MG63 (cell line): ENCODE measurements around the gene MOCS2. TPM values are rescaled to one million over a fixed set of nuclear protein-coding genes. Genes with fewer than 3 reads are reported as not detected.
"Not testable (repeated sequence)": the region's sequence is repeated elsewhere in the genome, so short reads cannot be mapped to it uniquely, and the experiment has no call there.

Experiments used
- DNase-seq: peaks from one replicate; pipeline ENCODE4 v3.0.0-alpha.2; 2020
- H3K27me3 ChIP-seq: fragments of 250-450 bp; sonication (Bioruptor Pico); 2 replicates; pipeline ENCODE4 v1.5.1; 2020; ENCODE audit warnings: mild to moderate bottlenecking, moderate library complexity
- H3K36me3 ChIP-seq: fragments of 250-450 bp; sonication (Bioruptor Pico); 2 replicates; pipeline ENCODE4 v1.5.1; 2020; ENCODE audit warnings: mild to moderate bottlenecking, moderate library complexity
- H3K4me3 ChIP-seq: fragments of 250-450 bp; sonication (Bioruptor Pico); 2 replicates; pipeline ENCODE4 v1.5.1; 2020; ENCODE audit warnings: mild to moderate bottlenecking, moderate library complexity
- H3K9me3 ChIP-seq: fragments of 250-450 bp; sonication (Bioruptor Pico); 2 replicates; pipeline ENCODE4 v1.5.1; 2020; ENCODE audit warnings: mild to moderate bottlenecking, moderate library complexity
- total RNA-seq: library from RNA; depleted of rRNA; stranded (reverse); fragments of >200 nt; shearing (Covaris generic); gene quantifications from 2 replicates; pipeline ENCODE4 v1.2.3, GENCODE V29; 2014; ENCODE audit warnings: low replicate concordance; rRNA removed

Gene MOCS2
- total RNA-seq: 98.3 and 115 TPM in 2 replicates

GRCh38 chr5:53109443-53110127 lies at the start of gene MOCS2:
MOCS2 (minus strand) TSS chr5:53109757; CDS start chr5:53107174, 2,583 bp downstream.
- peak; percentile 89 for DNase-seq
- peak within 1 kb of the TSS; percentile 71 for H3K4me3 ChIP-seq
- H3K9me3 ChIP-seq: no peaks in the 10 kb centered on the region
- peaks cover 10% of the 10 kb centered on the region for H3K36me3 ChIP-seq
- H3K27me3 ChIP-seq: no peaks in the 10 kb centered on the region

DNA sequence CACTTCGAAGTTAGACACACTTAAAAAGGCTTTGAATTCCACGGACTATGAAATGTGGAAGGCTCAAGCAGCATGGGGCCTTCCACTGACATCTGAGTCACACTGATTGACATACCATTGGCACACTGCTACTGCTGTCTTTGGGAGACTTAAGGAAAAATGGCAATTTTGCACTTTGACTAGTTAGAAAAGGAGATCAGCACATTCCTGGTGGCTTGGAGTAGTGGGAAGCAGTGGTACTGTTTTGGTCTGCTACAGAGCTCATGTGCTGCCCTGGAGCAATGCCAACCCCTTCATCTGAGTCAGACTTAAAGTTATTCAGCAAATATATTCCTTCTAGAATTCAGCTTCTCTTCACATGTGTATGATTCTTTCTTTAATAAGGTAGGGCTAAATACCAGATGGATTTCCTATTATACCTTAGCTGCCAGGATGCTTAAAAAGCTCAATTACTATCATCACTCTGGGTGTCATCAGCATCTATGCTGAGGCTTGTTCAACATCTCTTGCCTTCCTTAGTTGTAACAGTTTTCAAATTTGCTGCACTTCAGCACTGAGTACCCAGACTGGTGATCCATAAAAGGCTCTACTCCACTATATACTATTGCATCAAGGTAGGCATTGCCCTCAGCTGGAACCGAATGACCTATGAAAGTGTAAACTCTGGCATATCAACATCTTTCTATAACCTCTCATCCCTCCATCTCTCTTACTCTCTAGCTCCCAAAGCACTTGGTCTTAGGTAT lies 42.3 kb upstream of the MOCS2 start:
- DNase-seq: peak; percentile 69
- no peaks in the 10 kb centered on the region for H3K9me3 ChIP-seq
- H3K36me3 ChIP-seq: no peaks in the 10 kb centered on the region
- no peak overlapping the region for H3K4me3 ChIP-seq
- no peaks in the 10 kb centered on the region for H3K27me3 ChIP-seq

DNA sequence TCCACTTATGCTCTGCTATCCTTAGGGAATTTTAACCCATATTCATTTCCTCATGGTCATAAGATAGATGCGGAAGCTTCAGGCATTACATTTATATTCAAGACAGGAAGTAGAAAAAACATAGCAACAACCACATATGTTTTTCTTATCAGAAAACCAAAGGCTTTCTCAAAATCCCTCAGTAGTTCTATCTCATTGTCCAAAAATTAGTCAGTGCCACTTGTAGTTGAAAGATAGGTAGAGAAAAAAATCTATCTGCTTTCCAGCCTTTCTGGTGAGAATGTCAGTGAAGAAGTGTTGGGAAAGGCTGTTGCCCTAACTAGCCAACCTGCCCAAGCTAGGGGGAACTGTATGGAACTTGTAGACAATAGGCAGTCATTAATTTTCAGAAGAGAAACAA lies 23.5 kb upstream of the MOCS2 start:
- no peaks in the 10 kb centered on the region for H3K27me3 ChIP-seq
- no peaks in the 10 kb centered on the region for H3K36me3 ChIP-seq
- DNase-seq: no peak
- no peaks in the 10 kb centered on the region for H3K9me3 ChIP-seq
- H3K4me3 ChIP-seq: no peak overlapping the region

DNA sequence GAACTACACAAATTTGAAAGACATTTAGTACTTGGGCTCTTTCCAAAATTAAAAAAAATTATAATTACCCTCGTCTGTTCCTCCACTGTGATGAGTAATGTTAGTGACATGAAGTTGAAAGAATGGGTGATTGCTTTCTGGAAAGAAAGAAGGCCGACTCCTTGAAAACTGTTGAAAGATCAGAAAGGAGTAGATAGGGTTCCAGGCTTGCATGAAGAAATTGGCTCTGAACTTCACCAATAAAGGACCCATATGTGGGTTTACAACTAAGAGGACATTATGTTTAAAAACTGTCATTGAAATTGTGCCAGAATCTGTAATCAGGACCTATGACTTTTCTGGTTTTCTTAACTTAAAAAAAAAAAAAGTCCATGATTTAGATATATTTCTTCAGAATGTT lies 20.7 kb upstream of the MOCS2 start:
- no peak for DNase-seq
- no peaks in the 10 kb centered on the region for H3K9me3 ChIP-seq
- no peaks in the 10 kb centered on the region for H3K27me3 ChIP-seq
- no peaks in the 10 kb centered on the region for H3K36me3 ChIP-seq
- no peak overlapping the region for H3K4me3 ChIP-seq

DNA sequence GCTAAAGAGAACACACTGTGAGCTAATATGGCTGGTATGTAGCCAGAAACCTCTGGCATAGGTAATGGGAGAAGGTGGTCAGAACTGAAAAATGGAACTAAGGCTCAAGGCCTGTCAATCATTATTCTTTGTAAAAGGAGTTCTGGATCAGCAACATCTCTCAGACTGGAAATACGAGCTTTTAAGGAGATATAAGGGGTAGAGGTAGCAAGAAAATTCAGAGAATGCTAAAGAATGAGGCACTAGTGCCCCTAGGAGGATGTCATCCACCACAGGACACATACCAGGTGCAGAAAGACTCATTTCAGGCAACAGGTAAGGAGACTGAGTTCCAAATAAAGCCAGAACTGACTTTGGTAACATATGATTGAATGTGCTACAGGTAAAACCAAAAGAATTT lies 18.9 kb upstream of the MOCS2 start:
- Histone ChIP-seq H3K4me3 (no peak overlapping the region), H3K36me3 (no peaks in the 10 kb centered on the region), H3K9me3 (no peaks in the 10 kb centered on the region), H3K27me3 (no peaks in the 10 kb centered on the region)
- no peak for DNase-seq

DNA sequence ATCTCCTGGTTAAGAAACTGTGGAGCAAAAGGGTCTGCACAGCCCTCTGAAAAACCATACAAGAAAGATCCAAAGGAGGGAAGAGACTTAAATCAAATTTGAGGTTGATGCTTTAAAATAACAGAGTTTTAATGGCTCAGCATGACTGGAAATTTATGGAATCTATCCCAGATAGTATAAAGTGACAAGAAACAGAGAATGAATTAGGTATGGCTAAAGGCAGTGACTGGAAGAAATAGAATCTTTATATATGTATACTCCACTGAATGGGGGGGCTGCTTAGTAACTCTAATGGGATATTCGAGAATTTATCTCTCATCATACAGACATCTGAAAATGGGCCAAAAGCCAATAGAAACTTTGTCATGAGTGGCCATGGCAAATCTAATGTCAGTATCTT lies 17.6 kb upstream of the MOCS2 start:
- H3K36me3 ChIP-seq: no peaks in the 10 kb centered on the region
- no peaks in the 10 kb centered on the region for H3K9me3 ChIP-seq
- no peak overlapping the region for H3K4me3 ChIP-seq
- DNase-seq: no peak
- no peaks in the 10 kb centered on the region for H3K27me3 ChIP-seq

GRCh38 chr5:53126521-53126920 lies 17.0 kb upstream of the MOCS2 start:
- Histone ChIP-seq H3K9me3 (no peaks in the 10 kb centered on the region), H3K4me3 (no peak overlapping the region), H3K36me3 (no peaks in the 10 kb centered on the region), H3K27me3 (no peaks in the 10 kb centered on the region)
- peak; percentile 54 for DNase-seq

DNA sequence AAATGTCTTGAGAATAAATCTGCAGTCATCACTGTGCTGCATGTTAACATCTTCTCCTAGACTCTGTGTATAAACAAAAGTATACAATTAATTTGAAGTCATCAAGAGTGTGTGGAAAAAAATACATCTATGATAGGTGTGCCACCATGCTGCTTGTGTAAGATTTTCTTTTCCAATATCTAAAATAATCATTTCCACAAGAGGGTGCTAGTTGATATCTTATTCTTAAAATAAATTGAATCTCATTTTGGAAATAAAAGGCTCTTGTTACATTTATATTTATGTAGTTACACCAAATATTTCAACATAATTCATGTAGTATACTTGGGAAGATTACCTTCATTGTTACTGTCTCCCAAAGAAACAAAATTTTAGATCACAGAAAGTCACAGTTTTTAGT lies 14.1 kb upstream of the MOCS2 start:
- no peaks in the 10 kb centered on the region for H3K36me3 ChIP-seq
- no peak for DNase-seq
- no peaks in the 10 kb centered on the region for H3K9me3 ChIP-seq
- no peak overlapping the region for H3K4me3 ChIP-seq
- H3K27me3 ChIP-seq: no peaks in the 10 kb centered on the region

DNA sequence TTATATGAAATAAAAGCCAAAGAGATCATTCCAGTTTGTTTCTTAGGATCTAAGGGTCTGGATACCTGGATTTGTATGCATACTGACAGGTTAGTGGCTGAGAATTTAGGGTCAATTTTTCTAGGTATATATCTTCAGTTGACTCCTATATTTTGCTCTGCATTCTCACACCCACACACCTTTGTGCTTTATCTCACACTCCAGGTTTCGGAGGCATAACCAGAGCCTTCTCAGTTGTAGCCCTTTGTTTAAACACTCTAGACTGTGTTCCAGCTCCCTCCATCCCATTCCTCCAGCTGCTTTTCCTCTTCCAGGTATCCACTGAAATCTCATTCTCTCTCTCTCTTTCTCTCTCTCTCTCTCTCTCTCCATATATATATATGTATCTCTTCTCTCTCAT lies 10.6 kb upstream of the MOCS2 start:
- Histone ChIP-seq H3K36me3 (no peaks in the 10 kb centered on the region), H3K4me3 (no peak overlapping the region), H3K27me3 (no peaks in the 10 kb centered on the region), H3K9me3 (no peaks in the 10 kb centered on the region)
- DNase-seq: no peak

DNA sequence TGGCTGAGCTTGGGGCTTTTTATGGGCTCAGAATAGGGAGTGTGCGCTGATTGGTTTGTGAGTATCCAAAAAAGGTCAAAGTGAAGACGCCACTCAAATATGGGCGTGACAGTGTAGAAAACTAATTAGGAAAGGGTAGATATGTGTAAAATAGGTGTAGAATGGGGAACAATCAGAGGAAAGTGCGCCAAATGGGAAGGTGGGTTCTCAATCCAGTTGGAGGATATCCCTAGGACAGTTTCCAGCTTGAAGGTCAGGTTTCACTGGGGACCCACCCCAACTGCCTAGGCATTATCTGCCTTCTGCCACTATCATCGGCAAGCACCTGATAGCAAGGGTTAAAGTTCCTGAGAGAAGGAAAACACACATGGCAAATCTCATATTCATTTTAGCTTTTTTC lies 9.3 kb upstream of the MOCS2 start:
- no peak for DNase-seq
- no peaks in the 10 kb centered on the region for H3K27me3 ChIP-seq
- H3K36me3 ChIP-seq: no peaks in the 10 kb centered on the region
- H3K4me3 ChIP-seq: no peak overlapping the region
- H3K9me3 ChIP-seq: no peaks in the 10 kb centered on the region

DNA sequence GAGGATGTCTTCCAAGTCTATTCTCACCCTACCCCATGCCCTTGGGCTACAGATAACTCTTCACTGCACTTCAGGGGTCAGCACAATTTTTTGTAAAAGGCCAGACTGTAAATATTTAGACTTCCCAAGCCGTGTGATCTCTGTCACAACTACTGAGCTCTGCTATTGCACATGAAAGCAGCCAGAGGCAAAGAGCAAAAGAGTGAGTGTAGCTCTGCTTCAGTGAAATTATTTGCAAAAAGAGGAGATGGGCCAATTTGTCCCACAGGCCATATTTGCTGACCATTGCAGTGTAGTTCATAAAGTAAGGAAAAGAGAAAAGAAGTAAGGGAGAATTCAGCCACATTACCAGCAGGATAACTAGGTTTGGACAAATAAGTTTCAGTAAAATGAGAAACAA lies 7.0 kb upstream of the MOCS2 start:
- no peaks in the 10 kb centered on the region for H3K36me3 ChIP-seq
- DNase-seq: no peak
- H3K9me3 ChIP-seq: no peaks in the 10 kb centered on the region
- H3K4me3 ChIP-seq: no peak overlapping the region
- H3K27me3 ChIP-seq: no peaks in the 10 kb centered on the region

- no peak for DNase-seq
- H3K9me3 ChIP-seq: no peaks in the 10 kb centered on the region
- H3K4me3 ChIP-seq: no peak overlapping the region
Measured at GRCh38 chr5:53114988-53115387, 5.4 kb upstream of the MOCS2 start.

GRCh38 chr5:53113947-53114346 lies 4.4 kb upstream of the MOCS2 start:
- H3K9me3 ChIP-seq: no peaks in the 10 kb centered on the region
- no peaks in the 10 kb centered on the region for H3K36me3 ChIP-seq

More at GRCh38 chr5:53114988-53115387, 5.4 kb upstream of the MOCS2 start:
- Histone ChIP-seq H3K36me3 (no peaks in the 10 kb centered on the region), H3K27me3 (no peaks in the 10 kb centered on the region)

GRCh38 chr5:53112909-53113308 lies 3.4 kb upstream of the MOCS2 start:
- DNase-seq: no peak
- Histone ChIP-seq H3K4me3 (no peak overlapping the region), H3K27me3 (no peaks in the 10 kb centered on the region), H3K36me3 (no peaks in the 10 kb centered on the region; the same call in 1 of the 2 replicates), H3K9me3 (no peaks in the 10 kb centered on the region)

More at GRCh38 chr5:53113947-53114346, 4.4 kb upstream of the MOCS2 start:
- DNase-seq: no peak
- no peaks in the 10 kb centered on the region for H3K27me3 ChIP-seq
- H3K4me3 ChIP-seq: no peak overlapping the region

DNA sequence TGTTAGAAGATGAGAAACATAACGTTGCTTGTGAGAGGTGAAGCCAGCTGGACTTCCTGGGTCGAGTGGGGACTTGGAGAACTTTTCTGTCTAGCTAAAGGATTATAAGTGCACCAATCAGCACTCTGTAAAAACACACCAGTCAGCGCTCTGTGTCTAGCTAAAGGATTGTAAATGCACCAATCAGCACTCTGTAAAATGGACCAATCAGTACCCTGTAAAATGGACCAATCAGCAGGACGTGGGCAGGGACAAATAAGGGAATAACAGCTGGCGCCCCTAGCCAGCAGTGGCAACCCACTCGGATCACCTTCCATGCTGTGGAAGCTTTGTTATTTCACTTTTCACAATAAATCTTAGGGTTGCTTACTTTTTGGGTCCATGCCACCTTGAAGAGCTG lies 2.8 kb upstream of the MOCS2 start:
- not testable (repeated sequence) for H3K4me3 ChIP-seq, DNase-seq, H3K36me3 ChIP-seq, H3K27me3 ChIP-seq, H3K9me3 ChIP-seq

DNA sequence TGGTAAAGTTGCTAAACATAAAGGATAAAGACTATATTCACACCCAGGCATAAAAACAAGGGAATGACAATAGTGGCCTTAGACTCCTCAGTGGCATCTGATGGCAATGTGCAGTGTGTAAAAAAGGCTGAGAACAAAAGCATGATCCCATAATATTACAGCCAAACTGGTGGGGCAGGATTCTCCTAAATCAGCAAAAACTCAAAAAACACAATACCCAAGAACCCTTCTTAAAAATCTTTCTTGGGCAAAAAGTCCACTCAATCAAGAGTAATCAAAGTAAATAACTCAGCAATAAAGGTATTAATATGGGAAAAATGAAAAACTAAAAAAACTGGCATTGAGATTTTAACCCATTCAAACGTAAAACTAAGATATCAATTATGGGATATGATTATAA lies 1.6 kb upstream of the MOCS2 start:
- peaks cover 10% of the 10 kb centered on the region for H3K36me3 ChIP-seq
- no peaks in the 10 kb centered on the region for H3K27me3 ChIP-seq
- H3K9me3 ChIP-seq: no peaks in the 10 kb centered on the region
- no peak overlapping the region for H3K4me3 ChIP-seq
- DNase-seq: no peak

GRCh38 chr5:53110156-53110555 lies 599 bp upstream of the MOCS2 start:
- Histone ChIP-seq H3K4me3 (peak overlapping the region; percentile 71), H3K36me3 (peaks cover 10% of the 10 kb centered on the region), H3K27me3 (no peaks in the 10 kb centered on the region), H3K9me3 (no peaks in the 10 kb centered on the region)
- DNase-seq: no peak

DNA sequence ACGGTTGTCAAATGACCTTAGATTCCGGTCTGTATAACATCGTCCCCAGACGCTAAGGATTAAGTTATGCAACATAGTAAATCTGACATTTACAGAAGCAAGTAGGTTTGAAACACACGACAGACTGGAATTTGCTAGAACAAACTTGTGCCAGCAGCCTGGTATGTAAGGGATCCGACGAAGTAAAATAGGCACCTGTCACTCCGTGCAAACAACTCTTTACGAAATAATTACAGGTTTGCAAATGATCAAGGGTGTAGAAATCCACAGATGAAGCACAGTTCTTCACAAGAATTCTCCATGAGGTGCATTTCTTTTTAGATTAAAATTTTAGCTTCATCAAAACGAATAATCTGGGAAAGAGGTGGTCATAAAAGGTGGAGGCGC lies 508 bp downstream of the MOCS2 start:
- no peak for DNase-seq
- peak overlapping the region; percentile 71 for H3K4me3 ChIP-seq
- no peaks in the 10 kb centered on the region for H3K27me3 ChIP-seq
- peaks cover 15% of the 10 kb centered on the region for H3K36me3 ChIP-seq
- no peaks in the 10 kb centered on the region for H3K9me3 ChIP-seq
